ENCODE measurements around the gene COG5. TPM values are rescaled to one million over a fixed set of nuclear protein-coding genes. Genes with fewer than 3 reads are reported as not detected.

Gene COG5
- total RNA-seq, 1 experiment from 2014 or later, result 20.2 TPM

- Mint-ChIP-seq H3K36me3 (ENCODE audit: insufficient read depth in 1 of 3, low read depth in 3 of 3) (peaks cover 0 to 7% (median 1%) of the 10 kb centered on the region in 3 experiments; a peak in 5 of 7 replicates), H3K4me3 (no peak overlapping the region), H3K27me3 (ENCODE audit: low read depth) (no peaks in the 10 kb centered on the region), H3K27ac (no peak overlapping the region), H3K9me3 (no peaks in the 10 kb centered on the region), H3K4me1 (no peaks in the 10 kb centered on the region)
- no CpG with 5 or more reads among the region's 2 CpGs for WGBS (ENCODE audit: extremely low coverage, insufficient read length, low lambda C conversion rate)
- H3K4ac ChIP-seq (ENCODE audit: low read depth, low read length), result no peak overlapping the region
- no peak overlapping the region for H2BK15ac ChIP-seq (ENCODE audit: low read depth, low read length)
- no peak overlapping the region for H2BK20ac ChIP-seq (ENCODE audit: low read depth, low read length, poor library complexity, severe bottlenecking)
- TF ChIP-seq, protein P1, sequence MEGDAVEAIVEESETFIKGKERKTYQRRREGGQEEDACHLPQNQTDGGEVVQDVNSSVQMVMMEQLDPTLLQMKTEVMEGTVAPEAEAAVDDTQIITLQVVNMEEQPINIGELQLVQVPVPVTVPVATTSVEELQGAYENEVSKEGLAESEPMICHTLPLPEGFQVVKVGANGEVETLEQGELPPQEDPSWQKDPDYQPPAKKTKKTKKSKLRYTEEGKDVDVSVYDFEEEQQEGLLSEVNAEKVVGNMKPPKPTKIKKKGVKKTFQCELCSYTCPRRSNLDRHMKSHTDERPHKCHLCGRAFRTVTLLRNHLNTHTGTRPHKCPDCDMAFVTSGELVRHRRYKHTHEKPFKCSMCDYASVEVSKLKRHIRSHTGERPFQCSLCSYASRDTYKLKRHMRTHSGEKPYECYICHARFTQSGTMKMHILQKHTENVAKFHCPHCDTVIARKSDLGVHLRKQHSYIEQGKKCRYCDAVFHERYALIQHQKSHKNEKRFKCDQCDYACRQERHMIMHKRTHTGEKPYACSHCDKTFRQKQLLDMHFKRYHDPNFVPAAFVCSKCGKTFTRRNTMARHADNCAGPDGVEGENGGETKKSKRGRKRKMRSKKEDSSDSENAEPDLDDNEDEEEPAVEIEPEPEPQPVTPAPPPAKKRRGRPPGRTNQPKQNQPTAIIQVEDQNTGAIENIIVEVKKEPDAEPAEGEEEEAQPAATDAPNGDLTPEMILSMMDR (conservative IDR thresholded peaks at IDR 0.05), result no peak
- no peaks in the 10 kb centered on the region for H3K4me1 ChIP-seq (ENCODE audit: insufficient read depth, low read length)
- H3K56ac ChIP-seq (ENCODE audit: insufficient read length, low read depth, low read length), result no peak overlapping the region
- H3K9me3 ChIP-seq (ENCODE audit: control insufficient read depth, low read depth, low read length), result no peaks in the 10 kb centered on the region
- no peaks in the 10 kb centered on the region for H3K79me1 ChIP-seq (ENCODE audit: insufficient read depth, low read depth, low read length, poor library complexity, severe bottlenecking)
- H3K18ac ChIP-seq (ENCODE audit: insufficient read length, low read depth, low read length), result no peak overlapping the region
- no peak overlapping the region for H3K14ac ChIP-seq (ENCODE audit: insufficient read depth, low read length)
- no peaks in the 10 kb centered on the region for H4K20me1 ChIP-seq (ENCODE audit: control insufficient read depth, insufficient read depth, insufficient read length)
- no peak overlapping the region for H3K27ac ChIP-seq (ENCODE audit: insufficient read length, low read depth, low read length)
- no peak overlapping the region for H4K91ac ChIP-seq (ENCODE audit: insufficient read length, low read depth, low read length)
- no peaks in the 10 kb centered on the region for H3K27me3 ChIP-seq (ENCODE audit: insufficient read depth, low read length)
- no peak overlapping the region for H3K23ac ChIP-seq (ENCODE audit: insufficient read length, low read depth, low read length)
- no peak overlapping the region for H2BK120ac ChIP-seq (ENCODE audit: low read depth, low read length, poor library complexity, severe bottlenecking)
- H4K8ac ChIP-seq (replicated peaks; ENCODE audit: insufficient read length, low read depth, low read length), result no peak overlapping the region
- no peak overlapping the region for H2AK5ac ChIP-seq (ENCODE audit: insufficient read length, low read length)
- H3K79me2 ChIP-seq (ENCODE audit: insufficient read depth, low read length), result no peaks in the 10 kb centered on the region
- no peak overlapping the region for H2BK5ac ChIP-seq (ENCODE audit: insufficient read length, low read length)
- H2BK12ac ChIP-seq (ENCODE audit: insufficient read length, low read depth, low read length), result no peak overlapping the region
- H4K5ac ChIP-seq (ENCODE audit: insufficient read length, low read depth, low read length), result no peak overlapping the region
- no peak overlapping the region for H3T11ph ChIP-seq (ENCODE audit: low read length)
- H3K9ac ChIP-seq (ENCODE audit: extremely low read depth, insufficient read length, low read length), result no peak overlapping the region
- H3K23me2 ChIP-seq (ENCODE audit: insufficient read length, low read depth, low read length, poor library complexity, severe bottlenecking), result peaks cover 4% of the 10 kb centered on the region
- no peak overlapping the region for H2AFZ ChIP-seq (ENCODE audit: low read length)
- DNase-seq, result no peak
- no peak overlapping the region for H3K4me2 ChIP-seq (ENCODE audit: insufficient read depth, insufficient read length, low read length)
These were observed 19.2 kb upstream of the COG5 start for GRCh38 chr7:107582875-107583274.

All from H9 (cell line).